ENCODE results near the gene GPR83.

Gene GPR83

DNA sequence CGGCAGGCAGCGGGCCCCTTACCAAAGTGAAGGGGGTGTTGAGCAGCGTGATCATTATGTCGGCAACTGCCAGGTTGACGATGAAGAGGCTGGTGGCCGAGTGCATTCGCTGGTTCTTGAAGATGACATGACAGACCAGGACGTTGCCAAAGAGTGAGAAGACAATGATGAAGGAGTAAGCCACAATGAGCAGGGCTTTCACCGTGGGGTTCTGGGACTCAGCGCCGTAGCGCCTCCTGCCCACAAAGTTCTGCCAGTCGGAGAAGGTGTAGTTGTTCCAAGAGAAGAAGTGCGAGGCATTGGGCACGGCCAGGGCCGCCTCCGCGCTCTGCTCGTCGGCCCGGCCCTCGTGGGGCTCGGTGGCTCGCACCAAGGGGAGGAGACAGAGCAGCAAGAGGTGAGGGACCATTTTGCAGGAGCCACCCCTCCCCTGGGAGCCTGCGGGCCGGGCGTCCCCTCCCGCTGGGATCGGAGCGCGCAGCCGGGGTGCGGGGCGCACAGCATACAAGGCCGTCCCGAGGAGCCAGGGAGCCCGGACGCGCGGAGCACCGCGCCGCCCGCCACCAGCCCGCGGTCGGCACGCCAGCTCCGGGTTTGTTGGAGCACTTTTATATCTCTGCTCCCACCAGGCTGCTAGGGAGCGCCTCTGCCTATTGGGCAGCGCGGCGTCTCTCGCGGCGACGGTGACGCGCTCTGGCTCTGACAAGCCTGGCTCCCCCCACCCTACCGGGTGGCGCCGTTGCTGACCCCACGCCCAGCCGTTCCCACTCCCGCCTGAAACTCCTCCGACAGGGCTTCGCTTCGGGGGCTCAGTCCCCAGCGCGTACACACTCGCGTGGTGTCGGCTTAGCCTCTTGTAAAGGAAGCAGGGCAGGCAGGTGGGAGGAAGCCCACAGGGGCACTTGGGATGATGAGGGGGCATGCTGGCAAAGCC lies at the start of gene GPR83:
Gene GPR83 (minus strand): TSS at position 581 of the 934 bp plus-strand sequence. CDS start 172 bp downstream, at position 409.
- no peak within 1 kb of the TSS for H3K4me2 ChIP-seq (ENCODE audit: low read length)
- TF ChIP-seq EZH2phosphoT487 (IDR thresholded peaks at IDR 0.05; ENCODE audit: low read depth) = no peak
- TF ChIP-seq, protein P1, sequence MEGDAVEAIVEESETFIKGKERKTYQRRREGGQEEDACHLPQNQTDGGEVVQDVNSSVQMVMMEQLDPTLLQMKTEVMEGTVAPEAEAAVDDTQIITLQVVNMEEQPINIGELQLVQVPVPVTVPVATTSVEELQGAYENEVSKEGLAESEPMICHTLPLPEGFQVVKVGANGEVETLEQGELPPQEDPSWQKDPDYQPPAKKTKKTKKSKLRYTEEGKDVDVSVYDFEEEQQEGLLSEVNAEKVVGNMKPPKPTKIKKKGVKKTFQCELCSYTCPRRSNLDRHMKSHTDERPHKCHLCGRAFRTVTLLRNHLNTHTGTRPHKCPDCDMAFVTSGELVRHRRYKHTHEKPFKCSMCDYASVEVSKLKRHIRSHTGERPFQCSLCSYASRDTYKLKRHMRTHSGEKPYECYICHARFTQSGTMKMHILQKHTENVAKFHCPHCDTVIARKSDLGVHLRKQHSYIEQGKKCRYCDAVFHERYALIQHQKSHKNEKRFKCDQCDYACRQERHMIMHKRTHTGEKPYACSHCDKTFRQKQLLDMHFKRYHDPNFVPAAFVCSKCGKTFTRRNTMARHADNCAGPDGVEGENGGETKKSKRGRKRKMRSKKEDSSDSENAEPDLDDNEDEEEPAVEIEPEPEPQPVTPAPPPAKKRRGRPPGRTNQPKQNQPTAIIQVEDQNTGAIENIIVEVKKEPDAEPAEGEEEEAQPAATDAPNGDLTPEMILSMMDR (IDR thresholded peaks at IDR 0.05; ENCODE audit: low read depth, low read length) = no peak
- H3K9ac ChIP-seq (ENCODE audit: low read length) = no peak within 1 kb of the TSS
- no peaks in the 10 kb centered on the region for H3K27me3 ChIP-seq (ENCODE audit: low read depth, low read length)
- no peaks in the 10 kb centered on the region for H3K9me3 ChIP-seq (ENCODE audit: insufficient read depth, low read length)
- no peak within 1 kb of the TSS for H2AFZ ChIP-seq (ENCODE audit: low read depth, low read length)
- H3K36me3 ChIP-seq (replicated peaks; ENCODE audit: low read depth, low read length) = no peaks in the 10 kb centered on the region
- H4K20me1 ChIP-seq (ENCODE audit: insufficient read depth, low read length) = no peaks in the 10 kb centered on the region
- no peaks in the 10 kb centered on the region for H3K79me2 ChIP-seq (ENCODE audit: low read length)
- H3K4me1 ChIP-seq (ENCODE audit: low read length) = no peaks in the 10 kb centered on the region
- no peak within 1 kb of the TSS for H3K27ac ChIP-seq (ENCODE audit: low read length)
- H3K4me3 ChIP-seq (ENCODE audit: low read length) = no peak within 1 kb of the TSS

DNA sequence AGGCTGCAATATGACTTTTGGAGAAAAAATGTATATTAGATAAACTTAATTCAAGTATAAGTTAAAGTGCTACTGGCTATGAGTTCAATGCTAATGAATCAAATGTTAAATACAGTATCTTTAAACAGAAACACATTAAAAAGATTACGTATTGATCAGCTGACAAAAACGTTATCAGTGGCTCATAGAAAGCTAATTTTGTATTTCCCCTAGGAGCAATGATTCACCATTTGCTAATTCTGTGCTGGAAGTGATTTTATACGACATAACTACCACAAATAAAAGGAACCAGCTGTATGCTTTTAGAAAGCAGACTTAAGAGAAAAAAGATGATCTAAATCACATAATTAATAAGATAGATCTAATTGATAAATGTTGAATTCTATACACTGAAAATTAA lies 48.8 kb upstream of the GPR83 start:
- H3K4me1 ChIP-seq (ENCODE audit: low read length) = no peaks in the 10 kb centered on the region
- no peaks in the 10 kb centered on the region for H3K27me3 ChIP-seq (ENCODE audit: low read depth, low read length)
- H3K4me3 ChIP-seq (ENCODE audit: low read length) = no peak overlapping the region
- no peaks in the 10 kb centered on the region for H3K9me3 ChIP-seq (ENCODE audit: insufficient read depth, low read length)
- no peak overlapping the region for H3K4me2 ChIP-seq (ENCODE audit: low read length)
- no peak overlapping the region for H2AFZ ChIP-seq (ENCODE audit: low read depth, low read length)
- H3K36me3 ChIP-seq (replicated peaks; ENCODE audit: low read depth, low read length) = peaks cover 35% of the 10 kb centered on the region
- H3K9ac ChIP-seq (ENCODE audit: low read length) = no peak overlapping the region
- H4K20me1 ChIP-seq (ENCODE audit: insufficient read depth, low read length) = no peaks in the 10 kb centered on the region
- no peak overlapping the region for H3K27ac ChIP-seq (ENCODE audit: low read length)
- H3K79me2 ChIP-seq (ENCODE audit: low read length) = no peaks in the 10 kb centered on the region
- TF ChIP-seq, protein P1 (IDR thresholded peaks at IDR 0.05; ENCODE audit: low read depth, low read length) = no peak
- TF ChIP-seq EZH2phosphoT487 (IDR thresholded peaks at IDR 0.05; ENCODE audit: low read depth) = no peak

DNA sequence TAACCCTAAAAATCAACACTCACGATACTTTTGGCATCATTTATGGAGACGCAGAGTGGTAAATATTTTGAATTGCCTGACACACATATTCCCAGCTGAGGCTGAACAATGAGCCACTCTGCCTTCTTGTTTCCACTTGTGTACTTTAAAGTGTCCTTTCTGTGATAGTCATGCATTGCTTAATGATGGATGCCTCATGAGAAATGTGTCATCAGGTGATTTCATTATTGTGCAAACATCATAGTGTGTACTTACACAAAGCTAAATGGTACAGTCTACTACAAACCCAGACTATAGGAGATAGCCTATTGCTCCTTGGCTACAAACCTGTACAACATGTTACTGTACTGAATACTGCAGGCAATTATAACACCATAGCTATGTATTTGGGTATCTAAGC lies 48.2 kb upstream of the GPR83 start:
- Histone ChIP-seq H4K20me1 (ENCODE audit: insufficient read depth, low read length) (no peaks in the 10 kb centered on the region), H3K27me3 (ENCODE audit: low read depth, low read length) (no peaks in the 10 kb centered on the region), H3K9me3 (ENCODE audit: insufficient read depth, low read length) (no peaks in the 10 kb centered on the region), H3K4me3 (ENCODE audit: low read length) (no peak overlapping the region), H3K36me3 (replicated peaks; ENCODE audit: low read depth, low read length) (peaks cover 39% of the 10 kb centered on the region), H3K4me1 (ENCODE audit: low read length) (no peaks in the 10 kb centered on the region), H3K9ac (ENCODE audit: low read length) (no peak overlapping the region), H3K27ac (ENCODE audit: low read length) (no peak overlapping the region), H3K79me2 (ENCODE audit: low read length) (no peaks in the 10 kb centered on the region), H3K4me2 (ENCODE audit: low read length) (no peak overlapping the region), H2AFZ (ENCODE audit: low read depth, low read length) (no peak overlapping the region)
- TF ChIP-seq, protein P1 (IDR thresholded peaks at IDR 0.05; ENCODE audit: low read depth, low read length) = no peak
- no peak for TF ChIP-seq EZH2phosphoT487 (IDR thresholded peaks at IDR 0.05; ENCODE audit: low read depth)

DNA sequence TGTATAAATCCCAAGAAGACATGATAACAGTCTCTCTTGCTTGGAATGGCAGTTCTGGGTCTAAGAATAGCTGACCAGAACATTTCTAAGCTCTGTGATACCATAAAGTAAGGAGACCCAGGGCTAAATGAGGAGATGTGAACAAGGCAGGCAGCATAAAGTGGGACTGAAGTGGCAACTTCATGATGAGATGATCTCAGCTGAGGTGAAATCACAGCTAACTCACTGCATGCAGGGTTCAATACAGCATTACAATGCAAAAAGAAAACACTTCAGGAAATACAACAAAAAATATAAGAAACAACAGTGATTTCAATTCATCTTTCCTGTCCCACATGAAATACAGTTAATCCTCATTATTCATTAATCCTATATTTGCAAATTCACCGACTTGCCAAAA lies 47.8 kb upstream of the GPR83 start:
- H3K27me3 ChIP-seq (ENCODE audit: low read depth, low read length) = no peaks in the 10 kb centered on the region
- H3K36me3 ChIP-seq (replicated peaks; ENCODE audit: low read depth, low read length) = peaks cover 43% of the 10 kb centered on the region
- no peak overlapping the region for H3K27ac ChIP-seq (ENCODE audit: low read length)
- H3K4me1 ChIP-seq (ENCODE audit: low read length) = no peaks in the 10 kb centered on the region
- H3K79me2 ChIP-seq (ENCODE audit: low read length) = no peaks in the 10 kb centered on the region
- H3K9me3 ChIP-seq (ENCODE audit: insufficient read depth, low read length) = no peaks in the 10 kb centered on the region
- no peaks in the 10 kb centered on the region for H4K20me1 ChIP-seq (ENCODE audit: insufficient read depth, low read length)
- TF ChIP-seq, protein P1 (IDR thresholded peaks at IDR 0.05; ENCODE audit: low read depth, low read length) = no peak
- no peak for TF ChIP-seq EZH2phosphoT487 (IDR thresholded peaks at IDR 0.05; ENCODE audit: low read depth)
- H3K9ac ChIP-seq (ENCODE audit: low read length) = no peak overlapping the region
- no peak overlapping the region for H3K4me2 ChIP-seq (ENCODE audit: low read length)
- H3K4me3 ChIP-seq (ENCODE audit: low read length) = no peak overlapping the region
- no peak overlapping the region for H2AFZ ChIP-seq (ENCODE audit: low read depth, low read length)

Measured in OCI-LY3 (cell line).